Right lobe of liver (tissue), 4 donors: ENCODE data around the gene C19orf67.

Source experiments
- POLR2A ChIP-seq: fragments of 450-650 bp; IDR thresholded peaks from one replicate; pipeline ENCODE4 v1.6.1; 2017; ENCODE audit warnings: antibody characterized with exemption, mild to moderate bottlenecking
- TF ChIP-seq, protein P1 (sequence below), 4 donors: fragments of 200-600 bp in 3 of 4; fragments of 450-650 bp in 1 of 4; IDR thresholded peaks; one replicate each; pipeline versions ENCODE4 v1.5.1 to v1.8.0; 2016 to 2022; ENCODE audit warnings: antibody characterized with exemption in 4 of 4, mild to moderate bottlenecking in 2 of 4
- donor health status: DM: no; HTN: no; CAD: no.
- donor health status: DM: no; HTN: no; CAD: no.
- donor health status: DM: no; HTN: yes; CAD: no.

DNA sequence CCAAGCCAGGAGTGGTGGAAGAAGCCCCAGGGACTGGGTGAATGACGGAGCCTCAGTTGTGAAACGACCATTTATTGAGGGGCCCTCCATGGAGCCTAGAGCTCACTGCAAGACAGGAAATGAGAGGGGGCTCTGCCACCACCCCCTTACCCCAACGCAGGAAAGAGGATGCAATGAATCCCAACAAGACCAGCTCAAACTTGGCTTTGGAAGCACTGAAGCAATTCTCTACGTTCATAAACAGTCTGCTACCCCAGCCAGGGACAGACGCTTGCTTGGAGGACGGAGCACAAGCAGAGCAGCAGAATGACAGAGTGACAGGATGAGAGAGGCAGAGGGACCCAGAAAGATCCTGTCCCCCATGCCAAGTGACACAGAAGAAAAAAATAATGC is 30.9 kb upstream of the C19orf67 start:
- TF ChIP-seq, protein P1, sequence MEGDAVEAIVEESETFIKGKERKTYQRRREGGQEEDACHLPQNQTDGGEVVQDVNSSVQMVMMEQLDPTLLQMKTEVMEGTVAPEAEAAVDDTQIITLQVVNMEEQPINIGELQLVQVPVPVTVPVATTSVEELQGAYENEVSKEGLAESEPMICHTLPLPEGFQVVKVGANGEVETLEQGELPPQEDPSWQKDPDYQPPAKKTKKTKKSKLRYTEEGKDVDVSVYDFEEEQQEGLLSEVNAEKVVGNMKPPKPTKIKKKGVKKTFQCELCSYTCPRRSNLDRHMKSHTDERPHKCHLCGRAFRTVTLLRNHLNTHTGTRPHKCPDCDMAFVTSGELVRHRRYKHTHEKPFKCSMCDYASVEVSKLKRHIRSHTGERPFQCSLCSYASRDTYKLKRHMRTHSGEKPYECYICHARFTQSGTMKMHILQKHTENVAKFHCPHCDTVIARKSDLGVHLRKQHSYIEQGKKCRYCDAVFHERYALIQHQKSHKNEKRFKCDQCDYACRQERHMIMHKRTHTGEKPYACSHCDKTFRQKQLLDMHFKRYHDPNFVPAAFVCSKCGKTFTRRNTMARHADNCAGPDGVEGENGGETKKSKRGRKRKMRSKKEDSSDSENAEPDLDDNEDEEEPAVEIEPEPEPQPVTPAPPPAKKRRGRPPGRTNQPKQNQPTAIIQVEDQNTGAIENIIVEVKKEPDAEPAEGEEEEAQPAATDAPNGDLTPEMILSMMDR (IDR thresholded peaks at IDR 0.05): no peak
- no peak for TF ChIP-seq POLR2A
